ENCODE data around the gene IGFBP7. TPM values are rescaled to one million over a fixed set of nuclear protein-coding genes. Genes with fewer than 3 reads are reported as not detected.
A peak's percentile ranks its signal among the peaks of the same experiment; 100 is the strongest.

IGFBP7 gene
- total RNA-seq, 1 experiment from 2014 or later, result 6.7 TPM

DNA sequence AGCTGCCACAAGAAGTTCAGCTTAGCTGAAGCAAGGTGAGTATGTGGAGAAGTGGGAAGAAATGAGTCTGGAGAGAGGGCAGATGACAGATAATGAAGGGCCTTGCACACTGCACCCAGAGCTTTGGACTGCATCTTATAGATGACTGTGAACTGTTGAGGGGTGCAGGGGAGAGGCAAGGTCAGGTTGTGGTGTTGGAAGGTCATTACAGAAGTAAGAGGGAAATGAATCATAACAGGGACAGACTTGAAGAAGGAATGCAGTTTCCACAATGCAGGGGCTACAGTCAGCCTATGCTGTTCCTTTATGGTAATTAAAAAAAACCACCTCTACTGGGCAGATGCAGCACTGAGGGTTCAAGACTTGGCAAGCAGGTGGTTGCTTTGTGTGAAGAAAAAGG lies 4.8 kb upstream of the IGFBP7 start:
- DNase-seq, result no peak
- H3K27me3 ChIP-seq (ENCODE audit: control insufficient read depth, insufficient read depth, low read length), result peaks cover 14% of the 10 kb centered on the region
- H3K4me3 ChIP-seq (ENCODE audit: insufficient read depth, low read depth, low read length), result no peak overlapping the region
- no peaks in the 10 kb centered on the region for H3K36me3 ChIP-seq (replicated peaks; ENCODE audit: control insufficient read depth, insufficient read depth, low read length)

GRCh38 chr4:57113870-57114269 lies 3.7 kb upstream of the IGFBP7 start:
- DNase-seq, result no peak
- Histone ChIP-seq H3K27me3 (ENCODE audit: control insufficient read depth, insufficient read depth, low read length) (peaks cover 25% of the 10 kb centered on the region), H3K36me3 (replicated peaks; ENCODE audit: control insufficient read depth, insufficient read depth, low read length) (no peaks in the 10 kb centered on the region)

DNA sequence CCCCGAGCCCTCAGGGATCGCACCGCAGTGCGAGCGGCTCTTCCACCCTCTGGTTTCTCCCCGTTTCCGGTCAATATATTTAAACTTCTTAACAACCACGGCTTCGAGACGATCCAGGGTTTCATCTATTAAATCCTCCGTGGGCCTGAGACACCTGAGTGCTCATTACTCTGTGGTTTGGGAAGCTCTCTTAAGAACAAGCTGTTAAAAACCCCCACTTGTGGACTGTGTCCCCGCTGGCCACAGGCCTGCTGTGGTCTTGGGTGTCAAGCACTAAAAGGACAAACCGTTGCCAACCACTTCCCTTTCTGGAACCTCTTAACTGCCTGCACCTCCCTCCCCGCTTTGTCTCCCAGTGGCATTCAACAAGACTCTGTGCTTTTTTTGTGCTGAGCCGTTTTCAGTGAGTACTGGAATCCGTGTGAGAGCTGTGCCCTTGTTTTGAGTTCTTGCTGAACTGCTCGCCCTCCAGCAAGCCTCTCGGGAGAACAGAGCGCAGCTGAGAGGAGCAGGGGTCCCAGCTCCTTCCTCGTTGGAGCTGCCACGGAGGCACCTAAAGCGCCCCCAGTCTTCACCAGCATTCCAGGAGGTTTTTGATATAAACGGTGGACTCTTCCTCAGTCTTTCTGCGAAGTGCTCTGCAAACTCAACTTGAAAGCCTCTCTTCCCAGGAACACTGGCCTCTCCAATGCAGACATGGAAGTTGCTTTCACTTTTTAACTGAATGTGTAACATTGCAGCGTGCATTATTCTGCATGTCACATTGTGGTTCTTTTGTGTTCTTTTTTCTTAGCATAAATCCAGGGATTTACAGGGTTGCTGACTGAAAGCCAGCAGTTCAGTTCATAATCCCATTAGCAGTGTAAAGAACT lies 691 bp upstream of the IGFBP7 start:
- no peaks in the 10 kb centered on the region for H3K36me3 ChIP-seq (replicated peaks; ENCODE audit: control insufficient read depth, insufficient read depth, low read length)
- DNase-seq, result peak; percentile 61

More at GRCh38 chr4:57113870-57114269, 3.7 kb upstream of the IGFBP7 start:
- H3K4me3 ChIP-seq (ENCODE audit: insufficient read depth, low read depth, low read length), result no peak overlapping the region

GRCh38 chr4:57109411-57109846 lies 756 bp downstream of the IGFBP7 start:
- peak overlapping the region; percentile 61 for H3K4me3 ChIP-seq (ENCODE audit: insufficient read depth, low read depth, low read length)
- H3K36me3 ChIP-seq (replicated peaks; ENCODE audit: control insufficient read depth, insufficient read depth, low read length), result no peaks in the 10 kb centered on the region
- H3K27me3 ChIP-seq (ENCODE audit: control insufficient read depth, insufficient read depth, low read length), result peaks cover 29% of the 10 kb centered on the region
- no peak for DNase-seq

More for the DNA sequence above, 691 bp upstream of the IGFBP7 start:
- Histone ChIP-seq H3K4me3 (ENCODE audit: insufficient read depth, low read depth, low read length) (peak overlapping the region; percentile 61), H3K27me3 (ENCODE audit: control insufficient read depth, insufficient read depth, low read length) (peaks cover 29% of the 10 kb centered on the region)

DNA sequence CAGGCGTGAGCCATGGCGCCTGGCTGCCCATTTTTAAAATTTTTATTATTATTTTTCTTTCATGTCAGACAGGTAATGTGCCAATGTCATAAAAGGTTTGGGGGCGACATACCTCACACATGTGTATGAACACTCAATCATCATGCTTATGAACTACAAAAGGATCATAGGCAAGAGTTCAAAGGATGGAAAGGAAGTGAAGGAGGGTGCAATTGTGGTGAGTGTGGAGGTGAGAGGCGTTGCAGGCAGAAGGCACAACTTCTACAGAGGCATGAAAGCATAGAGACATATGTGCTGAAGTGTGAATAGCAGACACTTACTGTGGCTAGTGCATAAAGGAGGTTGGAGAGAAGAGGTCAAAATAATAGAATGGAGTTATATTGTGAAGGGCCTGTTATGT lies 4.0 kb downstream of the IGFBP7 start:
- peaks cover 26% of the 10 kb centered on the region for H3K27me3 ChIP-seq (ENCODE audit: control insufficient read depth, insufficient read depth, low read length)
- H3K36me3 ChIP-seq (replicated peaks; ENCODE audit: control insufficient read depth, insufficient read depth, low read length), result no peaks in the 10 kb centered on the region
- H3K4me3 ChIP-seq (ENCODE audit: insufficient read depth, low read depth, low read length), result no peak overlapping the region
- no peak for DNase-seq

DNA sequence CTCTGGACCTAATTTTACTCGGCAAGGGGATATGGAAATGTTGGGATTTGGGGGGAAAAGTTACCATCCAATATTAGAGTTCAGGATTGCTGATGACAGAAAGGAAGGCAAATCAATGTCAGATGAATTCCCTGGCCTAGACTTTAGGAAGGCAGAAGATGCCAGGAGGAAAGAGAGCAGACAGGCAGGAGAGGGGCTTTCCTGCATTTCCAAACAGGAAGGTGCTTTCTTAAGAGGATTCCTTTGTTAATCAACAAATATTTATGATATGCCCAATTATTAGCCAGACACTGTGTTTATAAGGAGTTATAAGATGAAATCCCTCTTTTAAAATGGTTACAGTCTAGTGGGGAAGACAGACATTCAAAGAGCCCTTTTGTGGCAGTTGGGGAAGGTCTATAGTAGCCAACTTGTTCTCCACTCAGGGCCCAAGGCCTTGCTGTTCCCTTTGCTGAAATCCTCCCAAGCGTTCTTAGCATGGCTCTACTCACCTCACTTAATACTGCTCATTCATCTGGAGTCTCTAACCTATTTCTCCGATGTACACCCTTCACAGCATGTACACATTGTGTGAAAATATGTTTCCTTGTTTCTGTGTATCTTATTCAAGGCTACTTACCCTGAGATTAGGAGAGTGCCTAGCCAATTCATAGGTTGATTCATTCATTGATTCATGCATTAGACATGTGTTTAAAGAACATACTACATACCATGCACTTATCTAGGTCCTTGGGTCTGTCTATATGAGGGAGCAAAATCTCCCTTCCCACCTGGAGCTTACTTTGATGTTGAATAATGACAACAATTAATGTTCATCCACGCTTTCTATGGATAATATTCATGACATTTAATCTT lies 5.3 kb downstream of the IGFBP7 start:
- DNase-seq, result no peak
- Histone ChIP-seq H3K27me3 (ENCODE audit: control insufficient read depth, insufficient read depth, low read length) (peaks cover 15% of the 10 kb centered on the region), H3K36me3 (replicated peaks; ENCODE audit: control insufficient read depth, insufficient read depth, low read length) (no peaks in the 10 kb centered on the region), H3K4me3 (ENCODE audit: insufficient read depth, low read depth, low read length) (no peak overlapping the region)

DNA sequence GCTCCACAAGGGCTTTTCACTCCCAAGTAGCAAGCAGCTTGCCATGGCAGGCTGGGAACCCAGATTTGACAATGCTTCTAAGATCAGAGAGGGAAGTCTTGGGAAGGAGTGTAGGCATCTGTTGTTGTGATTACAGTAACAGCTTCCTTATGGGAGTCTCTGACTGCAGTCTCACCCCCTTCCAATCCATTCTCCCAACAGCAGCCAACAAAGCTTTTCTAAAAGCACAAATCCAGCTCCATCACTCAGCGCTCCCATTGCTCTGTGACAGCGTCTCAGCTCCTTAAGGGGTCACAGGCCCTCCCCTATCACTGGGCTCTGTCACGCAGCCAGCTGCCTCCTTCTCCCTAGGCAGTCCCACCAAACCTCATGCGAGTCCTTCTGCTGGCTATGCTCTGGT lies 7.1 kb downstream of the IGFBP7 start:
- no peaks in the 10 kb centered on the region for H3K36me3 ChIP-seq (replicated peaks; ENCODE audit: control insufficient read depth, insufficient read depth, low read length)
- no peak for DNase-seq
- no peaks in the 10 kb centered on the region; the same call in 1 of the 2 replicates for H3K27me3 ChIP-seq (ENCODE audit: control insufficient read depth, insufficient read depth, low read length)
- H3K4me3 ChIP-seq (ENCODE audit: insufficient read depth, low read depth, low read length), result no peak overlapping the region

DNA sequence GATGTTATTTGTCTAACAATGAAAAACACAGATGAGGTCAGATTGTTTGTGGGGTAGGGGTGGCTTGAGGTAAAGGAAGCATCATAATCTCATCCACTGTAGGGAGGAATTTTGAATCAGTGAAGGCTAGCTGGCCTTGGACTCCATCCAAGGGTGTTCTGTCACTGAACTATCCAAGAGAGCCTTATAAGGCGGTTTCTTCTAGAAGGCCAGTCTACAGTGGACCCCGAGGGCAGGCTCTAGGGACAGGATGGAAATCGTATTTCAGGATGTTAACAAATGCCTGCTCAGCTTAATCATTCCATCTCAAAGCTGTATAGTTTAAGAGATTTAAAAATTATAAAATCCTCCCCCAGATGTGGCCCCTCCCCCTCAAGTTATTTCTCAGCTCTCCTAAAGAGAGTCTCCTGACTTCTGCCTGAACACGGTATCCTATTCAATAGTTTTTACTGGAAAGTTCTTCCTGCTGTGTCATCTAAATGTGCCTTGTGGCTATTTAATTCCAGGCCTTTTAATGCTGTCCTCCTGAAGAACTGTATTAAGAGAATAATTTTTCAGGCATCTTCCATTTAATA lies 8.0 kb downstream of the IGFBP7 start:
- H3K27me3 ChIP-seq (ENCODE audit: control insufficient read depth, insufficient read depth, low read length), result no peaks in the 10 kb centered on the region
- H3K36me3 ChIP-seq (replicated peaks; ENCODE audit: control insufficient read depth, insufficient read depth, low read length), result no peaks in the 10 kb centered on the region
- H3K4me3 ChIP-seq (ENCODE audit: insufficient read depth, low read depth, low read length), result no peak overlapping the region
- no peak for DNase-seq

DNA sequence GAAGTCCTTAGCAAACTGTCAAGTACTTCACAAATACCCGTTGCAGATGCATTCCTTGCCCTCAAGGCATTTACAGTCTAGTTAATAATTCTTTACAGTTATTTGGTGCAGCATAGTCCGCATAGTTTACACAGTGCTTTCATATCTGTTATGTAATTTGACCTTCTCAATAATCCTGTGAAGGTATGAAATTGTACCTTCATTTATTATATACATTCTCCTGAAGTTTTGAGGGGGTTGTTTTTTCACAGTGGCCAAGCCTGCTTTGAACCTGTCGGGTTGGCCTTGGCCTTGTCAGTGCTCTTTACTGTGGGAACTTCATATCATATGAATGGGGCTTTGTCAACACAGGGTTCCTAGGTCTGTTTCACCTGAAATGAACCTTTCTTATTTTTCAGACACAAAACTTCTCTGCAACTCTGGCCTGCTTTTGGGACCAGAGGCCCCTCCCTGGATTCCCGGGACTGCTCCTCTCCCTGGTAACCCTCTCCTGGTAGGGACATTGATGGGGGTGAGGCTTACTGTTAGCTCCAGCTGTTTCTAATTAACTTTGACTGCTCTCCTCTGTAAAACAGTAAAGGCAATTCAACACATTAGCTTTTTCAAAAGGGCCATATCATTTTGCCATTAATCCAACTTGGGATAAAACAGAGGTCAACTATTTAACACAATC lies 9.1 kb downstream of the IGFBP7 start:
- no peaks in the 10 kb centered on the region for H3K27me3 ChIP-seq (ENCODE audit: control insufficient read depth, insufficient read depth, low read length)
- DNase-seq, result no peak
- no peaks in the 10 kb centered on the region for H3K36me3 ChIP-seq (replicated peaks; ENCODE audit: control insufficient read depth, insufficient read depth, low read length)
- no peak overlapping the region for H3K4me3 ChIP-seq (ENCODE audit: insufficient read depth, low read depth, low read length)

DNA sequence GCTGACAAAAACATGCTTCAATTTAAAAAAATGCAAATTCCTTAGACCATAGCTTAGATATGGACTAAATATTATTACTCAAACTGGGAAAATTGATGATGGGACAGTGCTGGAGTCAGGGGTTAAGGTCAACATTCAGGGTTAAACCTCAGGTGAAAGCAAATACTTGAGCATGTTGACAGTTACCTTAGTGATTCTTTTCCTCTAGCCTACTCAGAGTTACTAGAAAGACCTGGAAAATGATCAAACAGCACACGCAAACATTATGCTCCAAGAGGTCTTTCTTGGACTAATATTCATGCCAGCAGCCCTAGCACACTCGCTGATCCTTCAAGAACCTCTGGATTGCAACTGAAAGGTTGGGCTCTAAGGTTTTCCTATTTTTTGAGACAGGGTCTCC lies 10.8 kb downstream of the IGFBP7 start:
- no peak for DNase-seq
- no peaks in the 10 kb centered on the region for H3K27me3 ChIP-seq (ENCODE audit: control insufficient read depth, insufficient read depth, low read length)
- H3K4me3 ChIP-seq (ENCODE audit: insufficient read depth, low read depth, low read length), result no peak overlapping the region
- no peaks in the 10 kb centered on the region for H3K36me3 ChIP-seq (replicated peaks; ENCODE audit: control insufficient read depth, insufficient read depth, low read length)

GRCh38 chr4:57098941-57099340 lies 11.2 kb downstream of the IGFBP7 start:
- DNase-seq, result no peak
- Histone ChIP-seq H3K4me3 (ENCODE audit: insufficient read depth, low read depth, low read length) (no peak overlapping the region), H3K27me3 (ENCODE audit: control insufficient read depth, insufficient read depth, low read length) (no peaks in the 10 kb centered on the region), H3K36me3 (replicated peaks; ENCODE audit: control insufficient read depth, insufficient read depth, low read length) (no peaks in the 10 kb centered on the region)

DNA sequence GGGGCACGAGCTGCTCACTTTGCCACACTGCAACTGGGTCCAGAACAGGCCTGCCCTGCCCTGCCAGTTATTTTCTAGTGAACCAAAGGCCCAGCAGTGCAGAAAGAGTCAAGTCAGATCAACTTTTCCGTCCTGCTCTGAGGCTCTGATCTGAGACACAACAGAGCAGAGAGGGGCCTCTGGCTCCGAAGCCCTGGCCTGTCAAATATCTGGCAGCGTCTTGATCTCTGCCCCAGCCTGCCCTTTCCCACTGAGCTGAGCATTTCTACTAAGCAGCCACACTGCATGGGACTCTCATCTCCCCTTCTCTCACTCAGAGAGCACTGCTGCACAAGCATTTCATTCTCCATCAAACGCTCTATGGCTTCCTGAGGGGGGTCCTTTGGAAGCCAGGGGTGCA lies 11.8 kb downstream of the IGFBP7 start:
- Histone ChIP-seq H3K36me3 (replicated peaks; ENCODE audit: control insufficient read depth, insufficient read depth, low read length) (no peaks in the 10 kb centered on the region), H3K27me3 (ENCODE audit: control insufficient read depth, insufficient read depth, low read length) (no peaks in the 10 kb centered on the region), H3K4me3 (ENCODE audit: insufficient read depth, low read depth, low read length) (no peak overlapping the region)
- DNase-seq, result no peak

DNA sequence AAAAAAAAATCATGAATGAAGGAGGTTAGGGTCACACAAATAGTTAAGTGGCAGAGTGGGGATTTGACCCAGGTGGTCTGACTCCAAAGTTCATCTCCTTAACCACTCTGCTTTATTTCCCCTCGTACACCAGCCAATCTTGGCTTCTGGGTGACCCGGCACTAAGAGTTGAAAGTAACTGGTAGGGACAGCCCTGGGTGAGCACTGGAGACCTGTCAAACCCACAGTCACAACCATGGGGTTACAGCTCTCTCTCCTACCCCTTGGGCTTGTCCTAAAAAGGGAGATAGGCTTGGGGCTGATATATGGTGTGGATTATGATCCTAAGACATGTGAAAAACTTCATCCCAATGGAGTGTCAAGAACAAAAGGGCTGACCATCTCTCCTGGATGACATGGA lies 12.5 kb downstream of the IGFBP7 start:
- DNase-seq, result no peak
- H3K27me3 ChIP-seq (ENCODE audit: control insufficient read depth, insufficient read depth, low read length), result no peaks in the 10 kb centered on the region

DNA sequence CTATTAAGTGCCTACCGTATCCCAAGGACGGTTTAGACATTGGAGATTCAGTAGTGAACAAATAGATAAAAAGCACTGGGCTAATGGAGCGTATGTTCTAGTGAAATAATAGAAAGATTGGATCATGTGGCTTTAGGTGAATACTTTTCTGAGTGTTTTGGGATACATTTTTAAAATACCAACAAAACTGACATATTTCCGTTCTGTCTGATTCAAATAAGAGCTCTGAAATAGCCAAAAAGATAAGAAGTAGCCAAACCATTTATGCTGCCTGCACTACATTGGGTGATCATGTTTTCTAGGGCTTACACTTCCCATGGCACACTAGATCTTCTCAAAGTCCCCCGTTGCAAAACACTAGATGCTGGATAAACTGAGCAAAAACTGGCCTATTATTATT lies 14.2 kb downstream of the IGFBP7 start:
- no peak for DNase-seq
- no peaks in the 10 kb centered on the region for H3K36me3 ChIP-seq (replicated peaks; ENCODE audit: control insufficient read depth, insufficient read depth, low read length)
- H3K27me3 ChIP-seq (ENCODE audit: control insufficient read depth, insufficient read depth, low read length), result no peaks in the 10 kb centered on the region
- no peak overlapping the region for H3K4me3 ChIP-seq (ENCODE audit: insufficient read depth, low read depth, low read length)

More for the DNA sequence above, 12.5 kb downstream of the IGFBP7 start:
- Histone ChIP-seq H3K36me3 (replicated peaks; ENCODE audit: control insufficient read depth, insufficient read depth, low read length) (no peaks in the 10 kb centered on the region), H3K4me3 (ENCODE audit: insufficient read depth, low read depth, low read length) (no peak overlapping the region)

Data from H7 (cell line).